Measurements from ENCODE around the gene NTMT2.
"Not testable (repeated sequence)": the region's sequence is repeated elsewhere in the genome, so short reads cannot be mapped to it uniquely, and the experiment has no call there.

Gene NTMT2

GRCh38 chr1:170145770-170146676 lies at the start of gene NTMT2:
TSS of gene NTMT2 (plus strand) at chr1:170145959. CDS start at chr1:170146108, 149 bp downstream.
- no peak for DNase-seq

- no peak for DNase-seq
Observed at GRCh38 chr1:170095976-170096748, 49.6 kb upstream of the NTMT2 start.

- DNase-seq, result no peak
Observed at GRCh38 chr1:170096806-170097340, 48.9 kb upstream of the NTMT2 start.

DNA sequence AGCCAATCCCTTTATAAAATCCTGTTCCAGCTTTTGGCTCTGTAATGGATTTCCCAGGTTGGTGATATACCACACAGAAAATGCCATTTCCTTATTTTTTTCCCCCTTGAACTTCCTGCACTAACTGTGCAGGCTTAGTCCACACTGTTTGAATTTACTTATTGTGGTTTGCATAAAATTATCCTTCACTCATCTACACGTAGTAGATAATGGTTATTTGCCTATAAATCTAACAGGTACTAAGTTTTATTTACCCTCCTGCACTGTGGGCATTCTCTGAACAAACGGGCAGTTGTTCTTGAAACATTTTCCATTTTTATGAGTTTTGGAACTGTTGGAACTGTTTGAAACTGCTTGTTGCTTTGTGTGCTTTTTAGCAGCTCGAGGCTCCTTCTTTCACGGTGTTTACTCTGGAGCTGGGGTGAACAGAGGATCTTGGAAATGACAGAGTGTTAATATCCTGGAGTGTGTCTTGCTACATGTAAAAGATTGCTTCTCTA lies 48.3 kb upstream of the NTMT2 start:
- no peak for DNase-seq

DNA sequence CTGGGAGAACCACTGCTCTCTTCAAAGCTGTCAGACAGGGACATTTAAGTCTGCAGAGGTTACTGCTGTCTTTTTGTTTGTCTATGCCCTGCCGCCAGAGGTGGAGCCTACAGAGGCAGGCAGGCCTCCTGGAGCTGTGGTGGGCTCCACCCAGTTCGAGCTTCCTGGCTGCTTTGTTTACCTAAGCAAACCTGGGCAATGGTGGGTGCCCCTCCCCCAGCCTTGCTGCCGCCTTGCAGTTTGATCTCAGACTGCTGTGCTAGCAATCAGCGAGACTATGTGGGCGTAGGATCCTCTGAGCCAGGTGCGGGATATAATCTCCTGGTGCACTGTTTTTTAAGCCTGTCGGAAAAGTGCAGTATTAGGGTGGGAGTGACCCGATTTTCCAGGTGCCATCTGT lies 32.6 kb upstream of the NTMT2 start:
- DNase-seq, result not testable (repeated sequence)

- DNase-seq, result no peak
Observed at GRCh38 chr1:170114906-170115305, 30.9 kb upstream of the NTMT2 start.

- DNase-seq, result no peak
Observed at GRCh38 chr1:170122366-170122765, 23.4 kb upstream of the NTMT2 start.

- DNase-seq, result no peak
Observed at GRCh38 chr1:170125269-170125668, 20.5 kb upstream of the NTMT2 start.

DNA sequence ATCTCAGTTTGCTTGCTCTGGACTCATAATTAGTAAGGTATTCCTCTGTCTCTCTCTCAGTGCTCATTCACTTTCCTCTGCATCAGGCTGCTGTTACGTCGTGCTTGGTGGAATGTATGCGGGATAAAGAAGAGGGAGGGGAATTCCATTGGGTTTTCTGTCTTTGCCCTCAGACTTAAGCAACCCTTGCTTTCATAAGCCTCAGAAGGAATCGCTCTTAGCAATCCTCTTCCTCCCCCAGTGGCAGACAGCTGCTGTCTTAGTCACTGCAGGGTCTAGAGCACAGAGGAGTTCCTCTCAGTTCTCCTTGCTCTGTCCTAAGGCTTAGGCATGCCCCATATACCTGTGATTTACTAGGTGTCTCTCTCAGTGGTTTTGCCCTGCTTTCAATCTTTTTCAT lies 19.1 kb upstream of the NTMT2 start:
- DNase-seq, result no peak

- no peak for DNase-seq
Observed at GRCh38 chr1:170131450-170131849, 14.3 kb upstream of the NTMT2 start.

- no peak for DNase-seq
Observed at GRCh38 chr1:170131984-170132383, 13.8 kb upstream of the NTMT2 start.

GRCh38 chr1:170133766-170134495 lies 11.8 kb upstream of the NTMT2 start:
- DNase-seq, result no peak

- DNase-seq, result no peak
Observed at GRCh38 chr1:170134521-170134920, 11.2 kb upstream of the NTMT2 start.

DNA sequence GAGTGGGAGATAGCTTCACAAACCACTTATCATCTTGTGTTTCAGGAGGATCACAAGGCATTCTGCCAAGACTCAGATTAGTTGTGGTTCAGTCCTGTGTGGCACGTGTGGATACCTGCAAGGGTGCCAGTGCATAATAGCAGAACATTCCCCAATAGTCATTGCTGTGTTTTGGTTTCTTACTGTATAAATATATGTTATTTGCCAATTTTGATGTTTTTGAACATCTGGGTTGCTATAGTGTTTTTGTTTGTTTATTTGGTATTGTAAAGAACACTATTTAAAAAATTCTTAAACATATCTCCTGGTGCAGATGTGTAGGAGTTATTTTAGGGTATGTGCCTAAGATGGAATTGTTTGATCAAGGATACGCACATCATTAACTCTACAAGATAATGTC lies 5.4 kb upstream of the NTMT2 start:
- no peak for DNase-seq

- no peak for DNase-seq
Observed at GRCh38 chr1:170145061-170145460, 698 bp upstream of the NTMT2 start.

DNA sequence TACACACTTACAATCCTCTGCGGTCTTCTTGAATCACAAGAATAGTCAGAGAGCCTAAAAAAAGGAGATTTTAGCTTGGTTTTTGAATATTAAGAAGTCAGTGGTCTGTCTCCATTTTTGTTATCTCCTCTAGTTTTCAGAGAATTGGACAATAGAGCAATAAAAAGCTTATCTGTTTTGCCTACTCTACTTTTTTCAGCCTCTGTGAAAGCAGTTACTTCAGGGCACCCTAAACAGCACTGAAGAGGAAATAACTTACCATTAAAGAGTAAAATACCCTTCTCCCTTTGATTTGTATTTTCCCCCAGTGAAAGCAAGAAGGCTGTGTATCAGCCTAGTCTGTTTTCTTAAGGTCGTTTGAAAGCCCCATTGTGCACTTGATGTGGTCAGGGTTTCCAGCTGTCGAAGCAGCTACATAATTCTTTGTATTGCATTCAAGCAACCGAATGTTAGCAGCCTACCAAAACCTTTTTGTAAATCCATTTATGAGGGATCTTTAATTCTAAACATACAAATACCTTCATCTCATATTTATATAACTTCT lies 1.0 kb downstream of the NTMT2 start:
- no peak for DNase-seq

GRCh38 chr1:170149241-170149640 lies 3.5 kb downstream of the NTMT2 start:
- no peak for DNase-seq

- DNase-seq, result no peak
Observed at GRCh38 chr1:170150016-170150415, 4.3 kb downstream of the NTMT2 start.

DNA sequence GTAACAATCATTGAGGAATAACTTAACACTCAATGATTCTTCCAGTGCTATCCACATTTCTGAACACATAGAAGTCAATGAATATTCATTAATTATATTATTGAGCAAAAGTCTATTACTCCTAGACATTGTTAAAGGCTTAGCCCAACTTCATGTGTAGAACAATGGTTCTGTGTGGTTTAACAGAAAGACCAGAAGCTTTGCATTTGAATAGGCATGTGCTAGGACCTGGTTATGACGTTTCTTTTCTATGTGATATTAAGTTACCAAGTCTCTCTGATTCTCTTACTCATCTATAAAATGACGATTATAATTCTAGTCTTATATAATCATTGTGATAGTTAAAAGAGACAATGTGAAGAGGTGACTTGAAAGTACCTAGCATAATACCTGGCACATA lies 5.2 kb downstream of the NTMT2 start:
- DNase-seq, result no peak

DNA sequence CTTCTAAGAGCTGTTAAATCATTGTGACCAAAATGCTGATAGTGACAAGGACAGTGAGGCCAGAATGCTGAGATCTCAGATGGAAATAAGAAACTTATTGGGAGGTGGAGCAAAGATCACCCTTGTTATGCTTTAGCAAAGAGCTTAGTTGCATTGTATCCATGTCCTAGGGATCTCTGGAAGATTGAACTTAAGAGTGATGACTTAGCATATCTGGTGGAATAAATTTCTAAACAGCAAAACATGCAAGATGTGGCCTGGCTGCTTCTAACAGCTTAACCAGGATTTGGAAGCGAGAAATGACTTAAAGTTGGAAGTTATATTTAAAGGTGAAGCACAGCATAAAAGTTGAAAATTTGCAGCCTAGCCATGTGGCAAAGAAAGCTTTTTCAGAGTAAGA lies 7.7 kb downstream of the NTMT2 start:
- DNase-seq, result no peak

- DNase-seq, result no peak
Observed at GRCh38 chr1:170155055-170155454, 9.3 kb downstream of the NTMT2 start.

- DNase-seq, result no peak
Observed at GRCh38 chr1:170156594-170156993, 10.8 kb downstream of the NTMT2 start.

DNA sequence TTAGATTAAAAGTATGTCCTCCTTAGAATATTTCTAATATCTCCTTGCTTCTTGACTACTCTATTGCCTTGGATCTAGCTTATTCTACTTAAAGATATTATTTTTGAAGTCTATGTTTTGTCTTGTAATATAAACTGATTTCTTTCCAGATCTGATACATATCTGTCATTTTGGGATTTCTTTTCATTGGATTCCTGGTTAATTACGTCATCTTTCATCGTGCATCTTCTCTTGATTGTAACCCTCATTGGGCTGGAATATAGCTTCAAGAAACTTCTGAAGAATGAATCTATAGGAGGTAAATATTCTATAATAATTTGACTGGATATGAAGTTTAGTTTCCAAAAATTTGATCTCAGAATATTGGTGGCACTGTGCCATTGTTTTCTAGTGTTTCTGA lies 12.1 kb downstream of the NTMT2 start:
- DNase-seq, result no peak

Data from CD4-positive, alpha-beta T cell treated with Interleukin-17A for 1 hour (primary cell).